ENCODE measurements around the gene DNMT3B.

- TF ChIP-seq CTCF (IDR thresholded peaks at IDR 0.05) (no peak), ZNF512 (CRISPR knock-in tag; IDR thresholded peaks at IDR 0.05; ENCODE audit: borderline replicate concordance) (no peak), TEAD1 (CRISPR knock-in tag; IDR thresholded peaks at IDR 0.05) (no peak), NFYB (CRISPR knock-in tag; conservative IDR thresholded peaks at IDR 0.05; ENCODE audit: low read depth) (no peak)
Observed at GRCh38 chr20:32839982-32840285, 77.7 kb downstream of the DNMT3B start.

All from WTC11 (cell line).